CD4-positive, alpha-beta T cell (primary cell): ENCODE measurements around the gene CCNI. TPM values are rescaled to one million over a fixed set of nuclear protein-coding genes. Genes with fewer than 3 reads are reported as not detected.

Experiments used
- ATAC-seq: fragments of 200-7000 bp; cut with Tn5 transposase; one replicate; pipeline ENCODE4 v1.10.0; 2022; ENCODE audit warnings: mild to moderate bottlenecking; ENCODE audit not compliant: poor library complexity
- CTCF ChIA-PET: fragments of 350-600 bp; sonication (Branson Sonifier 250); formaldehyde crosslinking; loops from one replicate; lab custom pipeline; 2021; ENCODE audit warnings: antibody characterized with exemption, inconsistent platforms; lab: Charles Lee
- POLR2A ChIA-PET: fragments of 350-600 bp; sonication (Branson Sonifier 250); formaldehyde crosslinking; loops from one replicate; lab custom pipeline; 2021; ENCODE audit warnings: antibody characterized with exemption, inconsistent platforms; lab: Charles Lee
- DNase-seq, 14 experiments: peaks; one replicate each; pipeline ENCODE4 v3.0.0-alpha.2; 2013 to 2020; ENCODE audit warnings: mixed read lengths in 2 of 14
- H3K27ac ChIP-seq, 2 donors: one replicate each; pipeline versions ENCODE4 v1.5.1 to v1.7.0; 2013; ENCODE audit warnings: low read length in 2 of 2, low read depth in 1 of 2, mild to moderate bottlenecking in 1 of 2
- H3K27me3 ChIP-seq, 2 experiments: 1 replicate in 1 of 2; 2 replicates in 1 of 2; pipeline versions ENCODE4 v1.6.1 to v1.7.0; 2013; ENCODE audit warnings: low read length in 2 of 2, control low read depth in 1 of 2, mild to moderate bottlenecking in 1 of 2, moderate library complexity in 1 of 2; ENCODE audit not compliant: insufficient read depth in 2 of 2, control insufficient read depth in 1 of 2
- H3K36me3 ChIP-seq: one replicate; pipeline ENCODE4 v1.6.1; 2013; ENCODE audit warnings: low read length, control low read depth; ENCODE audit not compliant: insufficient read depth
- H3K4me1 ChIP-seq: one replicate; pipeline ENCODE4 v1.6.1; 2013; ENCODE audit warnings: low read length, control low read depth; ENCODE audit not compliant: insufficient read depth
- H3K4me3 ChIP-seq: one replicate; pipeline ENCODE4 v1.5.1; 2013; ENCODE audit warnings: mild to moderate bottlenecking, low read length, moderate library complexity
- H3K9me3 ChIP-seq, 2 experiments: 1 replicate in 1 of 2; 2 replicates in 1 of 2; pipeline versions ENCODE4 v1.6.1 to v1.7.0; 2013; ENCODE audit warnings: low read length in 2 of 2, mild to moderate bottlenecking in 2 of 2, control low read depth in 1 of 2, moderate library complexity in 1 of 2; ENCODE audit not compliant: control insufficient read depth in 1 of 2, insufficient read depth in 1 of 2
- H3K27ac Mint-ChIP-seq: one replicate; pipeline ENCODE4 v1.8.0; 2020; ENCODE audit warnings: mixed read lengths
- H3K27me3 Mint-ChIP-seq: one replicate; pipeline ENCODE4 v1.8.0; 2021; ENCODE audit warnings: mixed read lengths
- H3K36me3 Mint-ChIP-seq: one replicate; pipeline ENCODE4 v1.8.0; 2021; ENCODE audit warnings: low read depth, mixed read lengths
- H3K4me1 Mint-ChIP-seq: one replicate; pipeline ENCODE4 v1.8.0; 2021; ENCODE audit warnings: low read depth, mixed read lengths
- H3K4me3 Mint-ChIP-seq: one replicate; pipeline ENCODE4 v1.8.0; 2020; ENCODE audit warnings: mild to moderate bottlenecking, mixed read lengths
- H3K9me3 Mint-ChIP-seq: one replicate; pipeline ENCODE4 v1.8.0; 2020; ENCODE audit warnings: mixed read lengths
- CTCF ChIP-seq: fragments of 200-600 bp; IDR thresholded peaks from one replicate; pipeline ENCODE4 v1.8.0; 2022; ENCODE audit warnings: antibody characterized with exemption, mild to moderate bottlenecking
- intact Hi-C, 2 experiments: fragments of 100-400 bp; cut with DNase I in 1 of 2; cut with micrococcal nuclease in 1 of 2; formaldehyde crosslinking; loops; one replicate each; pipeline versions ENCODE4 v1.15.1 to v1.9.0; 2023 to 2025; cut with DNase I, micrococcal nuclease
- polyA plus RNA-seq, 2 donors: library from polyadenylated mRNA; unstranded; fragments of 120-200 nt; gene quantifications; one replicate each; pipeline ENCODE4 v1.2.1, GENCODE V29; 2013
- total RNA-seq, 174 experiments: library from RNA in 2 of 174; stranded (reverse) in 2 of 174; gene quantifications; one replicate each; pipeline ENCODE4 v1.2.3 and lab custom pipeline; 2021 to 2026

Gene CCNI
- 100 to 1,000 TPM; 385 to 418 TPM for total RNA-seq
- polyA plus RNA-seq (2013, experiment 1 of 2): 298 TPM
- 293 TPM for polyA plus RNA-seq (2013, experiment 2 of 2)
- 110 to 554 (median 293) reads per million in 172 experiments for total RNA-seq (lab: John Stamatoyannopoulos, UW)

GRCh38 chr4:77075869-77076799, at the start of gene CCNI:
Gene CCNI, minus strand, starts transcription at chr4:77075989. Its CDS starts 9,627 bp downstream, at chr4:77066362.
- Mint-ChIP-seq H3K4me3 (peak within 1 kb of the TSS; percentile 94), H3K27me3 (no peaks in the 10 kb centered on the region), H3K4me1 (peaks cover 35% of the 10 kb centered on the region), H3K9me3 (no peaks in the 10 kb centered on the region), H3K27ac (no peak within 1 kb of the TSS), H3K36me3 (peaks cover 21% of the 10 kb centered on the region)
- Histone ChIP-seq H3K27me3 (no peaks in the 10 kb centered on the region), H3K9me3 (no peaks in the 10 kb centered on the region), H3K4me1 (peaks cover 21% of the 10 kb centered on the region), H3K36me3 (no peaks in the 10 kb centered on the region), H3K4me3 (peak within 1 kb of the TSS; percentile 77), H3K27ac (peak within 1 kb of the TSS; percentile 99 to 100)
- ATAC-seq: peak; percentile 65
- ChIA-PET POLR2A (interaction anchor here (0.6 to 6.9 kb wide), 23 partner anchors 9 to 1561 kb away, joined by 3 to 76 read pairs (median 5); partner anchors contain the start of genes CCNG2, MRPL1 and SEPTIN11), CTCF (interaction anchor here (1.0 to 1.5 kb wide), 3 partner anchors 19 to 79 kb away, joined by 3 to 7 read pairs (median 3); no protein-coding TSS in a partner anchor)
- intact Hi-C loops: loop anchor here (1.0 to 10.0 kb wide), 7 partner anchors 81 to 1861 kb away; partner anchors contain the start of genes CCNG2 (in 1 of the 2), MRPL1 (in 1 of the 2), PAQR3 (in 1 of the 2) and SCARB2 (in 1 of the 2)
- DNase-seq: peak; percentile 85 to 97 (median 90)
- TF ChIP-seq CTCF: no peak

GRCh38 chr4:77124576-77124975, 48.8 kb upstream of the CCNI start:
- no peak for DNase-seq
- no peak for ATAC-seq
- Mint-ChIP-seq H3K27ac (no peak overlapping the region), H3K4me3 (no peak overlapping the region), H3K36me3 (no peaks in the 10 kb centered on the region), H3K4me1 (peaks cover 17% of the 10 kb centered on the region), H3K27me3 (peaks cover 8% of the 10 kb centered on the region), H3K9me3 (no peaks in the 10 kb centered on the region)
- Histone ChIP-seq H3K9me3 (no peaks in the 10 kb centered on the region), H3K36me3 (no peaks in the 10 kb centered on the region), H3K27me3 (no peaks in the 10 kb centered on the region), H3K4me1 (peaks cover 13% of the 10 kb centered on the region), H3K4me3 (no peak overlapping the region), H3K27ac (no peak overlapping the region)
- TF ChIP-seq CTCF: no peak
- POLR2A ChIA-PET: no interaction called here
- intact Hi-C loops: no loop called here
- CTCF ChIA-PET: no interaction called here

GRCh38 chr4:77123411-77123810, 47.6 kb upstream of the CCNI start:
- peaks cover 13% of the 10 kb centered on the region for H3K4me1 ChIP-seq

More at GRCh38 chr4:77123411-77123810, 47.6 kb upstream of the CCNI start:
- no peak overlapping the region for H3K27ac ChIP-seq
- H3K27ac Mint-ChIP-seq: no peak overlapping the region
- H3K9me3 Mint-ChIP-seq: no peaks in the 10 kb centered on the region
- ChIA-PET CTCF (interaction anchor here (1.9 kb wide), 1 partner anchor 9 kb away, joined by 4 read pairs; no protein-coding TSS in a partner anchor), POLR2A (no interaction called here)
- no peak overlapping the region for H3K4me3 Mint-ChIP-seq
- no peaks in the 10 kb centered on the region for H3K27me3 ChIP-seq
- no peaks in the 10 kb centered on the region for H3K36me3 Mint-ChIP-seq
- no peaks in the 10 kb centered on the region for H3K9me3 ChIP-seq
- no peaks in the 10 kb centered on the region for H3K36me3 ChIP-seq
- H3K4me3 ChIP-seq: no peak overlapping the region
- TF ChIP-seq CTCF: no peak
- DNase-seq: no peak
- peaks cover 8% of the 10 kb centered on the region for H3K27me3 Mint-ChIP-seq
- intact Hi-C loops: no loop called here
- no peak for ATAC-seq
- peaks cover 17% of the 10 kb centered on the region for H3K4me1 Mint-ChIP-seq
